C4-2B (cell line): ENCODE measurements around the gene CDK2AP2.

ENCODE experiments used
- ZFX ChIP-seq: fragments of 450-650 bp; IDR thresholded peaks from 2 replicates; pipeline ENCODE4 v1.6.1; 2017
- TF ChIP-seq, protein P1 (sequence below): fragments of 450-650 bp; conservative IDR thresholded peaks from 2 replicates; pipeline ENCODE4 v1.5.1; 2017; ENCODE audit warnings: mild to moderate bottlenecking

DNA sequence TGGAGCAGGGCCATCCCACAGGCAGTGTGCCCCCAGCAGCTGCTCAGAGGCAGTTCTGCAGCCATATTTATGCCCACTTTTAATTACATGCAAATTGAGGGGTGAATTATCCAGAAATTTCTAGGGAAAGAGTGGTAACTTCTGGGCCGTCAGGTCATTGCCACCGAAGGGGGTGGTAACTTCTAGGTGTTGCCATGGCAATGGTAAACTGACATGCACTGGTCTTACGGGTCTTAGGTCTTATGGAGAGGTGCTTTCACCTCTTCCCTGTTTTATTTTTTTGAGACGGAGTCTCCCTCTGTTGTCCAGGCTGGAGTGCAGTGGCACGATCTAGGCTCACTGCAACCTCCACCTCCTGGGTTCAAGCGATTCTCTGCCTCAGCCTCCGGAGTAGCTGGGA is 35.1 kb downstream of the CDK2AP2 start:
- TF ChIP-seq, protein P1, sequence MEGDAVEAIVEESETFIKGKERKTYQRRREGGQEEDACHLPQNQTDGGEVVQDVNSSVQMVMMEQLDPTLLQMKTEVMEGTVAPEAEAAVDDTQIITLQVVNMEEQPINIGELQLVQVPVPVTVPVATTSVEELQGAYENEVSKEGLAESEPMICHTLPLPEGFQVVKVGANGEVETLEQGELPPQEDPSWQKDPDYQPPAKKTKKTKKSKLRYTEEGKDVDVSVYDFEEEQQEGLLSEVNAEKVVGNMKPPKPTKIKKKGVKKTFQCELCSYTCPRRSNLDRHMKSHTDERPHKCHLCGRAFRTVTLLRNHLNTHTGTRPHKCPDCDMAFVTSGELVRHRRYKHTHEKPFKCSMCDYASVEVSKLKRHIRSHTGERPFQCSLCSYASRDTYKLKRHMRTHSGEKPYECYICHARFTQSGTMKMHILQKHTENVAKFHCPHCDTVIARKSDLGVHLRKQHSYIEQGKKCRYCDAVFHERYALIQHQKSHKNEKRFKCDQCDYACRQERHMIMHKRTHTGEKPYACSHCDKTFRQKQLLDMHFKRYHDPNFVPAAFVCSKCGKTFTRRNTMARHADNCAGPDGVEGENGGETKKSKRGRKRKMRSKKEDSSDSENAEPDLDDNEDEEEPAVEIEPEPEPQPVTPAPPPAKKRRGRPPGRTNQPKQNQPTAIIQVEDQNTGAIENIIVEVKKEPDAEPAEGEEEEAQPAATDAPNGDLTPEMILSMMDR, result no peak
- no peak for TF ChIP-seq ZFX
